Astrocyte of the cerebellum (primary cell): ENCODE measurements around the gene NAA25.

Source experiments
- DNase-seq: peaks from one replicate; pipeline ENCODE4 v3.0.0-alpha.2; 2011; ENCODE audit warnings: low read depth
- H3K4me3 ChIP-seq: 2 replicates; pipeline ENCODE4 v1.5.1; 2011; ENCODE audit warnings: mild to moderate bottlenecking, low read depth, low read length, moderate library complexity
- in situ Hi-C: cut with HindIII; loops from 2 replicates; pipeline ENCODE4 v1.10.0; 2017; ENCODE audit warnings: low sequenced_read_pairs
- TF ChIP-seq, protein P1 (sequence below): IDR thresholded peaks from 2 replicates; pipeline ENCODE4 v1.5.1; 2012; ENCODE audit warnings: low read length, low read depth, moderate library complexity, mild to moderate bottlenecking; ENCODE audit errors: missing control alignments

The NAA25 gene

DNA sequence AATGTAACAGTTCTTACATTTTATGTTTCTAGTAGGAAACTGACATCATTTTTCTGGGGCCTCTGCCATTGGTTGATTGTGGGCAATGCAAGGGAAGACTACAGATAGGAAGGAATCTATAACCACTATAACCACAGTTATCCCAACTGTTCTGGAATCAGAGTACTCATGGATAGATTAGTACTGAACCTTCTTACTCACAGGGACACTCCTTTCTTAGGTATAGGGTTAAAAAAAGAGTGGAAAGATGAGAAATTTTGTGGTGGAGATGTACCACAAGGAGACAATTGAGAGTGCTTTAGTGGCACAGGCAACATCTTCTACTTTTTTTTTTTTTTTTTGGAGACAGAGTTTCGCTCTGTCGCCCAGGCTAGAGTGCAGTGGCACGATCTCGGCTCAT is 116.6 kb downstream of the NAA25 start:
- no peak for DNase-seq
- TF ChIP-seq, protein P1, sequence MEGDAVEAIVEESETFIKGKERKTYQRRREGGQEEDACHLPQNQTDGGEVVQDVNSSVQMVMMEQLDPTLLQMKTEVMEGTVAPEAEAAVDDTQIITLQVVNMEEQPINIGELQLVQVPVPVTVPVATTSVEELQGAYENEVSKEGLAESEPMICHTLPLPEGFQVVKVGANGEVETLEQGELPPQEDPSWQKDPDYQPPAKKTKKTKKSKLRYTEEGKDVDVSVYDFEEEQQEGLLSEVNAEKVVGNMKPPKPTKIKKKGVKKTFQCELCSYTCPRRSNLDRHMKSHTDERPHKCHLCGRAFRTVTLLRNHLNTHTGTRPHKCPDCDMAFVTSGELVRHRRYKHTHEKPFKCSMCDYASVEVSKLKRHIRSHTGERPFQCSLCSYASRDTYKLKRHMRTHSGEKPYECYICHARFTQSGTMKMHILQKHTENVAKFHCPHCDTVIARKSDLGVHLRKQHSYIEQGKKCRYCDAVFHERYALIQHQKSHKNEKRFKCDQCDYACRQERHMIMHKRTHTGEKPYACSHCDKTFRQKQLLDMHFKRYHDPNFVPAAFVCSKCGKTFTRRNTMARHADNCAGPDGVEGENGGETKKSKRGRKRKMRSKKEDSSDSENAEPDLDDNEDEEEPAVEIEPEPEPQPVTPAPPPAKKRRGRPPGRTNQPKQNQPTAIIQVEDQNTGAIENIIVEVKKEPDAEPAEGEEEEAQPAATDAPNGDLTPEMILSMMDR = no peak
- in situ Hi-C loops = no loop called here
- no peak overlapping the region for H3K4me3 ChIP-seq

- no peak for DNase-seq
- H3K4me3 ChIP-seq = no peak overlapping the region
- in situ Hi-C loops = no loop called here
- TF ChIP-seq, protein P1 = no peak
Measured at GRCh38 chr12:111991535-111991934, 117.0 kb downstream of the NAA25 start.

- in situ Hi-C loops = no loop called here
- H3K4me3 ChIP-seq = no peak overlapping the region
- DNase-seq = no peak
- TF ChIP-seq, protein P1 = no peak
Measured at GRCh38 chr12:111984820-111985219, 123.8 kb downstream of the NAA25 start.

GRCh38 chr12:111981987-111982386 is 126.6 kb downstream of the NAA25 start:
- TF ChIP-seq, protein P1 = no peak
- in situ Hi-C loops = no loop called here
- no peak for DNase-seq
- no peak overlapping the region for H3K4me3 ChIP-seq

DNA sequence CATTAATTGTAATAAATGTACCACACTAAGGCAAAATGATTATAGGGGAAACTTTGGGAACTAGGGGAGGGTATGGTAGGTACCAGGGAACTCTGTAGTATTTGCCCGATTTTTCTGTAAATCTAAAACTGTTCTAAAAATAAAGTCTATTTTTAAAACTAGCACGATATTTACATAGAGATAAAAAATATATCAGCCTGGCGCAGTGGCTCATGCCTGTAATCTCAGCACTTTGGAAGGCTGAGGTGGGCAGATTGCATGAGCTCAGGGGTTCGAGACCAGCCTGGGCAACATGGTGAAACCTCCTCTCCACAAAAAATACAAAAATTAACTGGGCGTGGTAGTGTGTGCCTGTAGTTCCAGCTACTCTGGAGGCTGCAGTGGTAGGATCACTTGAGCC is 128.0 kb downstream of the NAA25 start:
- H3K4me3 ChIP-seq = no peak overlapping the region
- TF ChIP-seq, protein P1 = no peak
- in situ Hi-C loops = no loop called here
- DNase-seq = no peak

GRCh38 chr12:111978545-111978944 is 130.0 kb downstream of the NAA25 start:
- TF ChIP-seq, protein P1 = no peak
- no peak overlapping the region for H3K4me3 ChIP-seq
- in situ Hi-C loops = no loop called here
- DNase-seq = no peak

DNA sequence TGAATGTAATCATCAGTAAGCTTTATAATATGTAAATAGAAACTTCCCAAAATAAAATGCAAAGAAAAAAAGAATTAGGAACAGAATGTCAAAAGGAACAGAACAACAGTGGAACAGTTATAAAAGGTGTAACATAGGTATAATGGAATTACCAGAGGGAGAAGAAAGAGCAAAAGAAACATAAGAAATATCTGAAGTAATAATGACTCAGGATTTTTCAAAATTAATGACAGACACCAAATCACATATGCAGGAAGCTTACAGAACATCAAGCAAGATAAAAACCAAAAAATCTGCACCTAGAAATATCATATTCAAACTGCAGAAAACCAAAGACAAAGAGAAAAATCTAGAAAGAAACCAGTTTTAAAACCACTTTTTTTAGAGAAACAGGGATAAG is 131.7 kb downstream of the NAA25 start:
- no peak overlapping the region for H3K4me3 ChIP-seq
- in situ Hi-C loops = no loop called here
- no peak for DNase-seq
- TF ChIP-seq, protein P1 = no peak
